ENCODE data around the gene B4GALT2. TPM values are rescaled to one million over a fixed set of nuclear protein-coding genes. Genes with fewer than 3 reads are reported as not detected.

The B4GALT2 gene
- total and polyA plus RNA-seq, 8 donors, result 33.2 to 58.9 (median 43.5) TPM

DNA sequence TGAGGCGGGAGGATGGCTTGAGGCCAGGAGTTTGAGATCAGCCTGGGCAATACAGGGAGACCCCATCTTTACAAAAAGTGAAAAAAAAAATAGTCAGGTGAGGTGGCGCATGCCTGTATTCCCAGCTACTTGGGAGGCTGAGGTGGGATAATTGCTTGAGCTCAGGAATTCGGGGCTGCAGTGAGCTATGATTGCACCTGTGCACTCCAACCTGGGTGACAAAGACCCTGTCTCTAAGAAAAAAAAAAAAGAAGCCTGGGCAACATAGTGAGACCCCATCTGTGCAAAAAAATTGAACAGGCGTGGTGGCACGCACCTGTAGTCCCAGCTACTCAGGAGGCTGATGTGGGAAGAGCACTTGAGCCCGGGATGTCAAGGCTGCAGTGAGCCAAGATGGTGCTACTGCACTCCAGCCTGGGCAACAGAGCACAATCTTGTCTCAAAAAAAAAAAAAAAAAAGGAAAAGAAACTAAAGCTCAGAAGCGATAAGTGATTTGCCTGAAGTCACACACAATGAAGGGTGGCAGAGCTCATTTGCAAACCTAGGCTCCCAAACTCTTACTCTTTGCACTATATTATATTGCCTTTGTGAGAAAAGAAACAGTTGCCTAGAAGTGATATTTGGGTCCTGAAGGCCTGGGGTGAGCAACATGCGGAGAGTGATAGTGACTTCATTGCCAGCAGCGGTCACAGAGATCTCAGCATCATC is 14.3 kb downstream of the B4GALT2 start:
- DNase-seq (peak in 1 of 4 donors; percentile 5), ATAC-seq (no peak)
- Histone ChIP-seq H3K36me3 (no peaks in the 10 kb centered on the region), H3K9me3 (no peaks in the 10 kb centered on the region), H3K27ac (no peak overlapping the region), H3K4me3 (no peak overlapping the region), H3K4me1 (peaks cover 7 to 22% of the 10 kb centered on the region in 2 donors), H3K27me3 (no peaks in the 10 kb centered on the region)
- intact Hi-C loops (cut with DNase I), result no loop called here
- TF ChIP-seq, protein P1, sequence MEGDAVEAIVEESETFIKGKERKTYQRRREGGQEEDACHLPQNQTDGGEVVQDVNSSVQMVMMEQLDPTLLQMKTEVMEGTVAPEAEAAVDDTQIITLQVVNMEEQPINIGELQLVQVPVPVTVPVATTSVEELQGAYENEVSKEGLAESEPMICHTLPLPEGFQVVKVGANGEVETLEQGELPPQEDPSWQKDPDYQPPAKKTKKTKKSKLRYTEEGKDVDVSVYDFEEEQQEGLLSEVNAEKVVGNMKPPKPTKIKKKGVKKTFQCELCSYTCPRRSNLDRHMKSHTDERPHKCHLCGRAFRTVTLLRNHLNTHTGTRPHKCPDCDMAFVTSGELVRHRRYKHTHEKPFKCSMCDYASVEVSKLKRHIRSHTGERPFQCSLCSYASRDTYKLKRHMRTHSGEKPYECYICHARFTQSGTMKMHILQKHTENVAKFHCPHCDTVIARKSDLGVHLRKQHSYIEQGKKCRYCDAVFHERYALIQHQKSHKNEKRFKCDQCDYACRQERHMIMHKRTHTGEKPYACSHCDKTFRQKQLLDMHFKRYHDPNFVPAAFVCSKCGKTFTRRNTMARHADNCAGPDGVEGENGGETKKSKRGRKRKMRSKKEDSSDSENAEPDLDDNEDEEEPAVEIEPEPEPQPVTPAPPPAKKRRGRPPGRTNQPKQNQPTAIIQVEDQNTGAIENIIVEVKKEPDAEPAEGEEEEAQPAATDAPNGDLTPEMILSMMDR (IDR thresholded peaks at IDR 0.05), result no peak

DNA sequence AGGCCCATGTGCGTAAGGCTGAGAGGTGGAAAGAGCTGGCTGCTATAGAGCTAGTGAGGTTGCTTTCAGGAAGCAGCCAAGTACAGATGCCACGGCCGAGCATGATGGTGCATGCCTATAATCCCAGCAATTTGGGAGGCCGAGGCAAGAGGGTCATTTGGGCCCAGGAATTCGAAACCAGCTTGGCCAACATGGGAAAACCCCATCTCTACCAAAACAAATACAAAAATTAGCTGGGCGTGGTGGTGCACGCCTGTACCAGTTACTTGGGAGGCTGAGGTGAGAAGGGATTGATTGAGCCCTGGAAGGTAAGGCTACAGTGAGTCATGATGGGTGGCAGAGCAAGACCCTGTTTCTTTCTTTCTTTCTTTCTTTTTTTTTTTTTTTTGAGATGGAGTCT is 15.1 kb downstream of the B4GALT2 start:
- H3K9me3 ChIP-seq, result no peaks in the 10 kb centered on the region
- H3K4me3 ChIP-seq, result no peak overlapping the region

DNA sequence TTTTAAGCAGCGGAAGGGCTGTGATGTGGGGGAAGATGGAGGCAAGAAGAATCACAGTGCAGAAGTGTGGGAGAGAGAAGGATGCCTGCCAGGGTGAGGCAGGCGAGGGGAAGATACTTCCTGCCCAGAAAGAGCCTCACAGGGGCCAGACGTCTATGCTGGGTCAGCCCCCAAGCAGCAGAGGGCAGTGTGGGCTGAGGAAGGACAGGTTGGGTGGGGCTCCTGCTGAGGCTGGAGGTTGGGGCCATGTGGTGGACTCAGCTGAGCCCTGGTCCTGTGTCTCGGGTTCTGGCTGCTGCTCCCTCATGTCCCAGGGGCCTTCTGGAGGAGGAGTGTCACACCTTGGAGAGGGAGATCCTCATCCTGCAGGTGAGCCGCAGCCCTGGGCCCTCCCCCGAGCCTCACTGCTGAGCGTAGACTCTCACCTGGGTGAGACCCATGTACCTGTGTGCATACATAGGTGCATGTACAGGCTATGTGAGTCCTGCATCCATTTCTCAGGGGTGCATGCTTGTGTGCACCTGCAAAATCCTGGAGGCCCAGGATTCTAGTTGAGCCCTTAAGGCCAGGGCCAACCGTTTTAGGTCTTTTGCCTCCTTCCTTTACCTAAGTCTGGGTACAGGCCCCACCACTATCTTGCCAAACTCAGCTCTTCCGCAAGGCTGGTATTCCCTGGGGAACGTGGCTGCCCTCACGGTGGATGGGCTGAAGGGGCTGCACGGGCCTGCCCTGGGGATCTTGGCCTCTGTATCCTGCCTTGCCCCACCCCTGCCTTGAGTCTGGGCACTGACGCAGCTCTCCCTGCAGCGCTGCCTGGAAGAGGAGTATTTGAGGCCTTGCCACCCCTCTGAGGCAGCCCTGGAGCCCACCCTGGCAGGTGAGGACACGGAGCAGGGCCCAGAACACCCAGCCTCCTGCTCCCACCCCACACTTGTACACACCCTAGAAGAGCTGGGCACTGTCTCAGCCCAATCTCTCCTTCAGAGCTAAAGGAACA is 16.1 kb downstream of the B4GALT2 start:
- intact Hi-C loops (cut with DNase I), result no loop called here
- no peaks in the 10 kb centered on the region for H3K9me3 ChIP-seq
- H3K4me1 ChIP-seq, result peaks cover 7 to 22% of the 10 kb centered on the region in 2 donors
- H3K4me3 ChIP-seq, result no peak overlapping the region
- H3K27me3 ChIP-seq, result no peaks in the 10 kb centered on the region
- TF ChIP-seq, protein P1 (IDR thresholded peaks at IDR 0.05), result no peak
- H3K36me3 ChIP-seq, result no peaks in the 10 kb centered on the region
- DNase-seq, result peak in 1 of 4 donors; percentile 59
- no peak overlapping the region for H3K27ac ChIP-seq
- ATAC-seq, result no peak

More for the DNA sequence above, 15.1 kb downstream of the B4GALT2 start:
- TF ChIP-seq, protein P1 (IDR thresholded peaks at IDR 0.05), result no peak
- peaks cover 7 to 22% of the 10 kb centered on the region in 2 donors for H3K4me1 ChIP-seq
- no peak for ATAC-seq
- H3K27ac ChIP-seq, result no peak overlapping the region
- peak in 1 of 4 donors; percentile 15 for DNase-seq
- H3K36me3 ChIP-seq, result no peaks in the 10 kb centered on the region
- intact Hi-C loops (cut with DNase I), result no loop called here
- no peaks in the 10 kb centered on the region for H3K27me3 ChIP-seq

DNA sequence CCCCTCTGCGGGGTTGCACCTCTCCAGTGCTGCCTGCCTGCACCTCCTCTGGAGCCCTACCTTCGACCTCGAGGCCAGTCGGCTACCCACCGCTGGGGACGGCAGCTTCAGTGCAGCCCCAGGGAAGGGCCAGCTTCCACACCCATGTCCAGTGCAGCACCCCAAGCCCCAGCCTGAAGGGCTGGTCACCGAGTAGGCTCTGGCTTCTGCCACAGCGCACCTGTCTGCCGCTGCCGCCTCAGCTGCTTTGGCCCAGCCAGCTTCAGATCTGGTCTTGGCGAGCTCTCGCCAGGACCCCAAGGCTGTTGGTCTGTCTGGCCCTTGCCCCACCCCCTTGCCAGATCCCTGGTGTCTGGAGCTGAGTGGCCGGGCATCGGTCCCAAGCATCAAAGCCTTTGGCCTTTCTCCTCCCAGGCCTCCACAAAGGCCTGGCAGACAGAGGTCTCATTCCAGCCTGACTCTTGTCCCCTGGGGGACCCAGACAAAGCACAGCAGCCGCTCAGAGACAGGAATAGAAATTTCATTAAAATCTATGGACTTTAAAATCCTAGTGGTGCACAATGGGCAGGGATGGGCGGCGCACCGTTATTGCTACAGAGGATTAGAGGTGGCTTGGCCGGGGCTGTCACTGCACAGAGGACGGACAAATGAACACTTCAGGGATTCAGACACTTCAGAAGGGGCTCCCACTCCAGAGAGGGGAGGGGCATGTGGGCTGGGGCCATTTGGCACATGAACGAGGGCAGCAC is 17.1 kb downstream of the B4GALT2 start:
- ATAC-seq, result no peak
- Histone ChIP-seq H3K4me1 (peaks cover under 1 to 13% of the 10 kb centered on the region in 2 donors), H3K27ac (no peak overlapping the region), H3K27me3 (no peaks in the 10 kb centered on the region), H3K4me3 (no peak overlapping the region), H3K36me3 (peaks cover 0 to 10% of the 10 kb centered on the region in 2 donors), H3K9me3 (no peaks in the 10 kb centered on the region)
- DNase-seq, result peak in 1 of 4 donors; percentile 72
- TF ChIP-seq, protein P1 (IDR thresholded peaks at IDR 0.05), result no peak
- intact Hi-C loops (cut with DNase I), result no loop called here
